GM19238 (cell line): ENCODE results near the gene OR5K1.

Experiments
- DNase-seq: peaks from one replicate; pipeline ENCODE4 v3.0.0; 2011; ENCODE audit warnings: low spot score; ENCODE audit not compliant: insufficient read length

OR5K1 gene

GRCh38 chr3:98513736-98514135, 50.7 kb downstream of the OR5K1 start:
- no peak for DNase-seq

GRCh38 chr3:98514948-98515347, 51.9 kb downstream of the OR5K1 start:
- DNase-seq: no peak

GRCh38 chr3:98518816-98519215, 55.8 kb downstream of the OR5K1 start:
- no peak for DNase-seq

- no peak for DNase-seq
These were observed 56.4 kb downstream of the OR5K1 start for GRCh38 chr3:98519351-98519750.

GRCh38 chr3:98521897-98522543, 59.0 kb downstream of the OR5K1 start:
- no peak for DNase-seq
